HG02588 (cell line): ENCODE measurements around the gene HID1.

Experiments used
- ATAC-seq: cut with Tn5 transposase; IDR thresholded peaks from one replicate; pipeline ENCODE4 v1.9.1; 2021; ENCODE audit warnings: mild to moderate bottlenecking, moderate library complexity; ENCODE audit not compliant: unreplicated experiment

The HID1 gene

DNA sequence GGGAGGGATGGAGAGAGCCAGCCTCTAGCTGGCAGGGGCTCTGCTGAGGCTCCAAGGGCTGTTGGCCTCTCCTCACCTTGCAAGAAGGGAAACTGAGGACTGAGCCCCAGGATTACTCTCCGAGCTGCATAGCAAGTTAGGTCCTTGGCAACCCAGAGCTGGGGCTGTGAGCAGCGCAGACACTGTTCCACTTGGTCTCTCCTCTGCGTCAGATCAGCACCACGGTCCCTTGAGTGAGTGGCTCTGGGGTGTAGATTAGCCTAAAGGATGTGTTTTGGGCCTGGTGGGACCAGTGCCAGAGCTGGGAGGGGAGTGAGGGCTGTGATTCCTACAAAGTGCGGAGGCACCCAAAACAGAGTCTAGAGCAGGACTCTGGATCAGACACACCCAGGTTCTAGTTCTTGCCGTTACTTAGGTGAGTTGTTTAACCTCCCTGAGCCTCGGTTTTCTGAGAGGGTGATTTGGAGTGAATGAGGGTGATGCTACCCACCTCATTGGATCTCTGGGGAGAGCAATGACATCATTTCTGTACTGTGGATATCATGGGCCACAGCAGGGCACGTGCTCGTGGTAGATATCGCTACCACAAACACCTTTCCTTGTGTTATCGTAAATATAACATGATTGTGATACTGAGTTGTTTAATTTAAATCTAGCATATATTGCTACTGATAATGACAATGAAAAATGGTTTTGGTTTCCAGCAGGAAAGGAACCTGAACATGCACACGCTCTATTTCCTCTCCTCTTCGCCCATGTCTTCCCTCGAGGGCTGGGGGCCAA, 71.0 kb downstream of the HID1 start:
- no peak for ATAC-seq
